Activated CD8-positive, alpha-beta memory T cell treated with anti-CD3 and anti-CD28 coated beads for 1 hour (primary cell): ENCODE measurements around the gene NUDT14.
A peak's percentile ranks its signal among the peaks of the same experiment; 100 is the strongest.

Experiments used
- DNase-seq, 2 donors: peaks; one replicate each; pipeline ENCODE4 v3.0.0-alpha.2; 2020; ENCODE audit warnings: low read depth in 1 of 2; ENCODE audit errors: extremely low read depth in 1 of 2

Gene NUDT14

GRCh38 chr14:105212541-105213300, 31.6 kb upstream of the NUDT14 start:
- no peak for DNase-seq

- DNase-seq, result no peak
Measured at GRCh38 chr14:105211758-105212089, 30.6 kb upstream of the NUDT14 start.

GRCh38 chr14:105211086-105211757, 30.1 kb upstream of the NUDT14 start:
- DNase-seq, result no peak

DNA sequence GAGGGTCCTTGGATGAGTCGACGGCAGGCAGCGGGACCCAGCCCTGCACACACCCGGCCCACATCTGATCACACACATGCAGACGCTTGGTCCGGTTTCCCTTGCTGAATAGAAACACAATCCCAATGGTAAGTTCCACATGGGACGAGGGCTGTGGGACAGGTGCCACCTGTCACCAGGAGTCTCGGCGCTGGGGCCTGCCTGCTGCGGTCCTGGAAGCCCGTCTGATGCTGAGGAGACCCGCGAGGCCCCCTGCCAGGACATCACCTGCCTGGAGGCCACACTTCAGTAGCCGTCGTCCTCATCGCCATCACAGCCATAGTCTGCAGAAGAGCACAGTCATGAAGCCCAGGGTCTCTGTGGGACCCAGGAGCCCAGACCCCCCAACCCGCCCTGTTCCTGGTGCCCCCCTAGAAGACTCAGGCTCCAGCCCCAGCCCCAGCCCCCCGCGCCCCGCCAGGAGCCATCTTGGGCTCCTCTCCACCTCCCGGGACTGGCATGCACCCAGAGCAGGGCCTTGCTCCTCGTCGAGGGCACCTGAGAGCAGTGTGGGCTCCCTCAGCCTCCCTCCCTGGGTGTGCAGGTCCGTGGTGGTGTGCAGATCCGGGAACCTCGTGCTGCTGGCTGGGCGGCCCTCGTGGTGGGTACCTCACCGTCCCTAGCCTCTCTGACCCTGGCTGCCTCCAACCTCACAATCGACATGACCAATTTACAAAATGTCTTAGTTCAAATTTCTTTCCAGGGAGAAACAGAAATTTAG, 29.3 kb upstream of the NUDT14 start:
- no peak for DNase-seq

GRCh38 chr14:105209646-105210045, 28.5 kb upstream of the NUDT14 start:
- DNase-seq, result no peak

DNA sequence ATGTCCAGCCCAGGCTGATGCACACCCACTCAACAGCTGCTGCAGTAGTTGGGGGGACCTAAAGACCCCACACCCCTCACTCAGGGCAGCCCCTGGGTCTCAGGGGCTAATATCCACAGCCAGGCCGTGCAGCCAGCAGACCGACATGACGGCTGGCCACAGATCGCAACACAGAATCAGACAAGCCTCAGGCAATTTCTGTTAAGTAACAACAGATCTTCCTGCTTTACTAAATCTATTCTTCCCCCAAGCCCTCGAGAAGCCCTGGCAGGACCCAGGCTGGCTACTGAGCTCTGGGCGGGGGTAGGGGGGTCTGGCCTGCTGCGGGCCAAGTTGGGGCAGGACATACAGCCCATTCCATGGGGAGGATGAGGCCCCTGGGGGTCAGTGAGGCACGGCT, 28.0 kb upstream of the NUDT14 start:
- DNase-seq, result no peak

DNA sequence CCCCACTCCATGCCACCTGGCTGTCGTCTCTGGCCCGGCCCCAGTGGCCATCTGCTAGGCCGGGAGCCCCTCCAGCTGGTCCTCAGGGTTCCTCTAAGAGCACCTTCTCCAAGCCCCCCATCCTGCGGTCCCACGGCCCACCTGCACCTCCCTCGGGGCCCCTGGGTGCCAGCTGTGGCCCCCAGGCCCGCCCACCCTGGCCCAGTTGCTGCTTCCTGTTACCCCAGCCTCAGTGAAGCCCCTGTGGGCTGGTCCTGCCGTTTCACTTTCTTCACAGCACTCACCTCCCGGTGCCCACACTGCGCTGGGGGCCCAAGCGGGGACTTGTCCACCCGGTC, 27.6 kb upstream of the NUDT14 start:
- no peak for DNase-seq

GRCh38 chr14:105207996-105208737, 27.1 kb upstream of the NUDT14 start:
- no peak for DNase-seq

GRCh38 chr14:105207460-105207901, 26.4 kb upstream of the NUDT14 start:
- no peak for DNase-seq

DNA sequence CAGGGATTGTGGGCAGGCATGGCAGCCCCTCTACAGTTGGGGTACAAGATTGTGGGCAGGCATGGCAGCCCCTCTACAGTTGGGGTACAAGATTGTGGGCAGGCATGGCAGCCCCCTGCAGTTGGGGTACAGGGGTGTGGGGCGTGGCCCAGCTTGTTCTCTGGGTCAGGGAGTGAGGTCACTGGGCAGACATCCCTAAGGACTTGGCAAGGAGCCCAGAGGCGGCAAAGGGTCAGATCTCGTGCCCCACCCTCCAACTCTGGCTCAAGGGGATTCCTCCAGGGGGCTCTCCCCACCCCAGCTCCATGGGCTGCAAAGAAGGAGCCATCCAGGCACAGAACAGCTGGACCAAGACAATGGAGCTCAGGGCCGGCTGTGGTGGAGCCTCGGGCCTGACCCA, 25.8 kb upstream of the NUDT14 start:
- no peak for DNase-seq

GRCh38 chr14:105205673-105206208, 24.6 kb upstream of the NUDT14 start:
- DNase-seq, result no peak

- no peak for DNase-seq
Measured at GRCh38 chr14:105204931-105205672, 24.0 kb upstream of the NUDT14 start.

DNA sequence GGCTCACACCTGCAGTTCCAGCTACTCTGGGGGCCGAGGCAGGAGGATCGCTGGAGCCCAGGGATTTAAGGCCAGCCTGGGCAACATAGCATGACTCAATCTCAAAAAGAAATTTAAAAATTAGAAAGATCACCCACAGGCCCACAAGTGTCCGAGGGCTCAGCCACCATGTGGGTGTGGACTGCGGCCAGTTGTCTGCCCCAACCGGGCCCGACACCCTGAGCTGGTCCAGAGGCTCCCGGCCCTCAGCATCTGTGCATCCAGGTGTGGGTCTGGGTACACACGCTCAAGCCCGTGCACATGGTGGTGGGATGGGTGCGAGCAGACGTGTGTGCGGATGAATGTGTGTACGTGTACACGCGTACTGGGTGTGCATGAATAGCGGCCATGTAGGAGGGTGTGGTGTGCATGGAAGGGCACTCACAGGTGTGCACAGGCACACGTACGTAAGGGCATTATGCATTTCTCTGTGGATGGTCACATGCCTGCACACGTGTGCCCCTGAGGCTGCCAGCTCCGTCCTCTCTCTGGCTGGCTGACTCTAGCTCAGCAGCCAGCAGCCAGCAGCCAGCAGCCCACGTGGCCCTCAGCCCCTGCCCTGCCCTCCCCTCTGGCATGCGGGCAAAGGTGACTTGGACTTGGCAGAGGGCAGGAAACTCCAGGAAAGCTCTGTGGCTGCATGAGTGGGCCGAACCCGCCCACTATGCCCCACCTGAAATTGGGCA, 23.3 kb upstream of the NUDT14 start:
- no peak for DNase-seq

DNA sequence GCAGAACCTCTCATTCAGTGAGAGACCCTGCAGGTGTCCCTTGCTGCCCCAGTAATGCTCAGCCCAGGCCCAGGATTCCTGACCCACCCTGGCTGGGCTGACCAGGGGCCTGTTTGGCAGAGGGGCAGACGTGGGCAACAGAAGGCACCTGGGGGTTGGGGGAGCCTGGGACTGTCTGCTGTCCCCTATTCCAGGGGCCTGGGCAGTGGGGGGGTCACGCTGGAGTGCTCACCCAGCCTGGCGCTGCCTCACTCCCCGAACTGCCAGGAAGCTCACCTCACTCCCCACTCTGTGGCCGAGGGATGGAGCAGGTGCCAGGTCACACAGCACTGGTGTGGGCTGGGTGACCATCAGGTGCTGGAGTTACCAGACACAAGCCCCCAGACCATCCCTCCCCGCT, 22.6 kb upstream of the NUDT14 start:
- no peak for DNase-seq

- peak in 1 of 2 donors; percentile 47 for DNase-seq
Measured at GRCh38 chr14:105203057-105203531, 22.0 kb upstream of the NUDT14 start.

DNA sequence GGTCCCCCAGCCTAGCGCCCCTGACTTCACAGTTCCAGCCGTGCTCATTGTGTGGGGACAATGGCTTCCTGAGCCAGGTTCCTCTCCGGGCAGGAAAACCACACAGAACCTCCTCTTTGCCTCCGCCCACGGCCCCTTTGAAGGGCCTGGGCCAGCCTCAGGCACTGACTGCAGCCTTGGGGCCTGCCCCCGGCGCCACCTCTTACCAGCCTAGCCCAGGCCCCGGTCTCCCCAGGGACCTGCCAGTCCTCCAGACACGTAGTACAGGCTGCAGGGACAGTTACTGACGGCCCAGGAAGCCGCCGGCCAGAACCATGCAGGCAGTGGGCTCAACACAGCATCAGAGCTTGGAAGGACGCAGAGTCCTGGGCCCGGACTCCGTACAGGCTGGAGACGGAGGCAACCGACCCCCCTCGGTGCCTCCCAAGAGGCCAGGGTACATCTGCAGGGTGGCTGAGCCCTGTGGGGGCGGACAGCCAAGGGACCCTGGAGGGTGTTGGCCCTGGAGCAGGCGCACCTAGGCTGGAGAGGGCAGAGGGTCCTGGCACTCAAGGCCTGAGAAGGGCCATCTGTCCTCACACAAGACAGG, 20.9 kb upstream of the NUDT14 start:
- no peak for DNase-seq

DNA sequence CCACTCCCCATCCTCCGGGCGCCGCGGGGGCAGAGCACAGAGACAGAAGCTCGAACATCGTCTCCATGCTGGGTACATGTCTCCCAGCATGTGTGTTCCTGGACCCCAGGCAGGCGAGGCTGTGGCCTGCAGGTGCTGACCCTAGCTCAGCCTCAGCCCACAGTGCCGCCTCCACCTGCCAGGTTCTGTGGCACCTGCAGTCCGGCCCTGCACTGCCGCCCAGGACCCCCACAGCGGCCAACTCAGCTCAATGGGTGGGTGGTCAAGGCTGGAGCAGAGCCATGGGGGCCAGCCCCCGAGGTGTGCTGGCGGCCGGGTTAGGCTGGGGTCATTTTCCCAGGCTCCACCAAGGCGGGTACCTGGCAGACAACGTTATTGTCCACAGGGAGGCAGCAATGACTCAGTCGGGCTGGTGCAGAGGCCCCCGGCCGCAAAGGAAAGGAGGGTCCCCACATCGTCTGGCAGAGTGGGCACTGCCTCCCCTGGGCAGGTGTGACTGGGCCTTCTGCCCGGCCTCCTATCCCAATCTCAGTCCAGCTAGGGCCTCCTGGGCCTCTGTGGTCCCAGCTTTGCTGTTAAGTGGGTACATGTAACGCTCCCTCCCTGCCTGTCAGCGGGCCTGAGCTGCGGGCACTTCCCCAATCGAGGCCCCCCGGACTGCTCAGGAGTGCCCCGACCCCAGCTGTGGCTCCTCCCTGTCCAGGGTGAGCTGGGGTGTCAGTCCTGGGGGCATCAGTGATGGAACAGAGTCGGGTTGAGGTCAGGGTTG, 20.2 kb upstream of the NUDT14 start:
- no peak for DNase-seq

DNA sequence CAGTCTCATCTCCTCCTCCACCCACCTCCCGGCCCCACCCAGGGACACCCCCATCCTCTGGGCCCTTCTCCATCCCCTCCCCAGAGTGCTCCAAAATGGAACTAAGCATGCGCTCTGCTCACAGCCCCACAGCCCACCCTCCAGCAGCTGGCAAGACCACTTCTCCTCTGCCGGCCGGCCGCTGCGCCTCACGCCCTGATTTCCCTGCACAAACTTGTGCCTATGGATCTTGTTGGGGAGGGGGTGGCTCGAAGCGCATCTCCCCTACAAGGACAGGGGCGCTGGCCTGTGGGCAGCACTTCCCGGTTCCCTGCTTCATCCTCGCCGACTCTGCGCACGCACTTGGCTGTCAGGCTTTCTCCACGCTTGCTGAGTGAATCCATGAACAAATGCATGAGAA, 19.5 kb upstream of the NUDT14 start:
- no peak for DNase-seq
